Neural progenitor cell (in vitro differentiated cells): ENCODE results near the gene TIMP2. TPM values are rescaled to one million over a fixed set of nuclear protein-coding genes. Genes with fewer than 3 reads are reported as not detected.

ENCODE experiments used
- DNase-seq: peaks from one replicate; pipeline ENCODE4 v3.0.0-alpha.2; 2016; ENCODE audit warnings: low spot score
- H2AFZ ChIP-seq: fragments of 200-600 bp; sonication (generic); replicated peaks from 2 replicates; pipeline ENCODE4 v1.6.1; 2016; ENCODE audit warnings: antibody characterized with exemption
- H3F3A ChIP-seq: fragments of 200-600 bp; sonication (generic); 2 replicates; pipeline ENCODE4 v1.6.1; 2016; ENCODE audit warnings: antibody characterized with exemption, low read depth
- H3K27ac ChIP-seq: fragments of 200-600 bp; sonication (generic); 2 replicates; pipeline ENCODE4 v1.5.1; 2016; ENCODE audit warnings: mild to moderate bottlenecking
- H3K27me3 ChIP-seq: fragments of 200-600 bp; sonication (generic); 2 replicates; pipeline ENCODE4 v1.6.1; 2016; ENCODE audit warnings: mild to moderate bottlenecking, moderate library complexity
- H3K36me3 ChIP-seq: fragments of 200-600 bp; sonication (generic); 2 replicates; pipeline ENCODE4 v1.5.1; 2016
- H3K4me1 ChIP-seq: fragments of 200-600 bp; sonication (generic); 2 replicates; pipeline ENCODE4 v1.6.1; 2016; ENCODE audit warnings: mixed run types
- H3K4me2 ChIP-seq: fragments of 200-600 bp; sonication (generic); 2 replicates; pipeline ENCODE4 v1.6.1; 2016
- H3K4me3 ChIP-seq: fragments of 200-600 bp; sonication (generic); 2 replicates; pipeline ENCODE4 v1.5.1; 2016
- H3K79me2 ChIP-seq: fragments of 200-600 bp; sonication (generic); 2 replicates; pipeline ENCODE4 v1.6.1; 2016; ENCODE audit warnings: low read depth
- H3K9ac ChIP-seq: fragments of 200-600 bp; sonication (generic); 2 replicates; pipeline ENCODE4 v1.6.1; 2016
- H3K9me3 ChIP-seq: fragments of 200-600 bp; sonication (generic); 2 replicates; pipeline ENCODE4 v1.5.1; 2016; ENCODE audit warnings: low read depth
- H4K20me1 ChIP-seq: fragments of 200-600 bp; sonication (generic); 2 replicates; pipeline ENCODE4 v1.6.1; 2016; ENCODE audit warnings: low read depth
- H3K27ac Mint-ChIP-seq: 3 replicates; pipeline ENCODE4 v1.8.0; 2021; ENCODE audit warnings: mixed read lengths
- H3K27me3 Mint-ChIP-seq: 2 replicates; pipeline ENCODE4 v1.8.0; 2022; ENCODE audit warnings: low read depth, mild to moderate bottlenecking, inconsistent platforms, moderate library complexity, mixed read lengths; ENCODE audit not compliant: insufficient read depth
- H3K36me3 Mint-ChIP-seq: 3 replicates; pipeline ENCODE4 v1.8.0; 2021; ENCODE audit warnings: mixed read lengths
- H3K4me1 Mint-ChIP-seq: 3 replicates; pipeline ENCODE4 v1.8.0; 2021; ENCODE audit warnings: mixed read lengths
- H3K4me3 Mint-ChIP-seq: 3 replicates; pipeline ENCODE4 v1.8.0; 2021; ENCODE audit warnings: mild to moderate bottlenecking, moderate library complexity, mixed read lengths
- H3K9me3 Mint-ChIP-seq: 3 replicates; pipeline ENCODE4 v1.8.0; 2020; ENCODE audit warnings: mixed read lengths
- EZH2 ChIP-seq: fragments of 200-600 bp; sonication (generic); IDR thresholded peaks from 2 replicates; pipeline ENCODE4 v1.6.1; 2017; ENCODE audit warnings: antibody characterized with exemption, mild to moderate bottlenecking, moderate library complexity
- EZH2phosphoT487 ChIP-seq: fragments of 200-600 bp; sonication (generic); IDR thresholded peaks from 2 replicates; pipeline ENCODE4 v1.6.1; 2017; ENCODE audit warnings: antibody characterized with exemption
- total RNA-seq: library from RNA; depleted of rRNA; stranded (reverse); fragments of >200 nt; gene quantifications from 2 replicates; pipeline ENCODE4 v1.2.3, GENCODE V29; 2015; ENCODE audit warnings: low replicate concordance
- TF ChIP-seq, protein P1 (sequence below): fragments of 200-600 bp; sonication (generic); IDR thresholded peaks from 2 replicates; pipeline ENCODE4 v1.5.1; 2017; ENCODE audit warnings: antibody characterized with exemption, mild to moderate bottlenecking

The TIMP2 gene
- total RNA-seq, 1 donor from 2014 or later = 19.8 TPM

DNA sequence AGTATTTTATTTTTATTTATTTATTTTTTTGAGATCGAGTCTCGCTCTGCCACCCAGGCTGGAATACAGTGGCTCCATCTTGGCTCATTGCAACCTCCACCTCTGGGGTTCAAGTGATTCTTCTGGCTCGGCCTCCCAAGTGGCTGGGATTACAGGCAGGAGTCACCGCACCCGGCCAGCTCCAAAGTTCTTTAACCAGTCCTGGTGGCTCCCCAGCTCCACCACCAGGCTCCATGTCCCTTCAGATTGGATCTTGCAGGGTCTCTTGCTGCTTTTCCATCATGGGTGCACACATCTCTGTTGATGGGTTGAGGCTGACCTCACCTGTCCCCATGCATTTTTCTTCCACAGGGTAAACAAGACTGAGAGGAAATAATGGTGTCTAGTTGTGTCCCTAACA lies 76.2 kb downstream of the TIMP2 start:
- no peaks in the 10 kb centered on the region for H4K20me1 ChIP-seq
- no peaks in the 10 kb centered on the region for H3K9me3 ChIP-seq
- no peaks in the 10 kb centered on the region for H3K79me2 ChIP-seq
- Mint-ChIP-seq H3K4me1 (no peaks in the 10 kb centered on the region), H3K9me3 (no peaks in the 10 kb centered on the region), H3K27me3 (no peaks in the 10 kb centered on the region), H3K36me3 (no peaks in the 10 kb centered on the region), H3K4me3 (no peak overlapping the region), H3K27ac (no peak overlapping the region)
- H3K27ac ChIP-seq = no peak overlapping the region
- H3K27me3 ChIP-seq = no peaks in the 10 kb centered on the region
- H2AFZ ChIP-seq = no peak overlapping the region
- no peaks in the 10 kb centered on the region for H3K4me1 ChIP-seq
- H3K36me3 ChIP-seq = no peaks in the 10 kb centered on the region
- DNase-seq = no peak
- no peak overlapping the region for H3K4me2 ChIP-seq
- H3F3A ChIP-seq = no peaks in the 10 kb centered on the region
- TF ChIP-seq, protein P1, sequence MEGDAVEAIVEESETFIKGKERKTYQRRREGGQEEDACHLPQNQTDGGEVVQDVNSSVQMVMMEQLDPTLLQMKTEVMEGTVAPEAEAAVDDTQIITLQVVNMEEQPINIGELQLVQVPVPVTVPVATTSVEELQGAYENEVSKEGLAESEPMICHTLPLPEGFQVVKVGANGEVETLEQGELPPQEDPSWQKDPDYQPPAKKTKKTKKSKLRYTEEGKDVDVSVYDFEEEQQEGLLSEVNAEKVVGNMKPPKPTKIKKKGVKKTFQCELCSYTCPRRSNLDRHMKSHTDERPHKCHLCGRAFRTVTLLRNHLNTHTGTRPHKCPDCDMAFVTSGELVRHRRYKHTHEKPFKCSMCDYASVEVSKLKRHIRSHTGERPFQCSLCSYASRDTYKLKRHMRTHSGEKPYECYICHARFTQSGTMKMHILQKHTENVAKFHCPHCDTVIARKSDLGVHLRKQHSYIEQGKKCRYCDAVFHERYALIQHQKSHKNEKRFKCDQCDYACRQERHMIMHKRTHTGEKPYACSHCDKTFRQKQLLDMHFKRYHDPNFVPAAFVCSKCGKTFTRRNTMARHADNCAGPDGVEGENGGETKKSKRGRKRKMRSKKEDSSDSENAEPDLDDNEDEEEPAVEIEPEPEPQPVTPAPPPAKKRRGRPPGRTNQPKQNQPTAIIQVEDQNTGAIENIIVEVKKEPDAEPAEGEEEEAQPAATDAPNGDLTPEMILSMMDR = no peak
- TF ChIP-seq EZH2phosphoT487 (no peak), EZH2 (no peak)
- no peak overlapping the region for H3K4me3 ChIP-seq
- no peak overlapping the region for H3K9ac ChIP-seq

DNA sequence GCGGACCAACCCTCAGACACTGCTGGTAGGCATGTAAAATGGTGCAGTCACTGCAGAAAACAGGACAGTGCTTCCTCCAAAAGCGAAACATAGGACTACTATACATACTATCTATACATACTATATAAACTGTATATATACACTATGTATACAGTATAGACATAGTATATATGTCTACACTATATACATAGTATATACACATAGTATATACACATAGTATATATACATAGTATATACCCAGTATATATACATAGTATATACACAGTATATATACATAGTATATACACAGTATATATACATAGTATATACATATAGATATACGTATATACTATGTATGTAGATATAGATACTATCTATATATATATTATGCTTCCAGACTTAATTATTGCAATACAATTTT lies 78.1 kb downstream of the TIMP2 start:
- Histone ChIP-seq H3K27ac (no peak overlapping the region), H3K4me2 (no peak overlapping the region), H3K27me3 (no peaks in the 10 kb centered on the region), H3K4me1 (no peaks in the 10 kb centered on the region), H3F3A (no peaks in the 10 kb centered on the region), H3K36me3 (no peaks in the 10 kb centered on the region), H3K9ac (no peak overlapping the region), H3K79me2 (no peaks in the 10 kb centered on the region), H3K9me3 (no peaks in the 10 kb centered on the region), H2AFZ (no peak overlapping the region), H3K4me3 (no peak overlapping the region), H4K20me1 (no peaks in the 10 kb centered on the region)
- H3K4me3 Mint-ChIP-seq = no peak overlapping the region
- H3K9me3 Mint-ChIP-seq = no peaks in the 10 kb centered on the region
- no peaks in the 10 kb centered on the region for H3K36me3 Mint-ChIP-seq
- no peaks in the 10 kb centered on the region for H3K4me1 Mint-ChIP-seq
- no peaks in the 10 kb centered on the region for H3K27me3 Mint-ChIP-seq
- no peak overlapping the region for H3K27ac Mint-ChIP-seq
- TF ChIP-seq, protein P1 = no peak
- no peak for TF ChIP-seq EZH2
- TF ChIP-seq EZH2phosphoT487 = no peak
- no peak for DNase-seq

DNA sequence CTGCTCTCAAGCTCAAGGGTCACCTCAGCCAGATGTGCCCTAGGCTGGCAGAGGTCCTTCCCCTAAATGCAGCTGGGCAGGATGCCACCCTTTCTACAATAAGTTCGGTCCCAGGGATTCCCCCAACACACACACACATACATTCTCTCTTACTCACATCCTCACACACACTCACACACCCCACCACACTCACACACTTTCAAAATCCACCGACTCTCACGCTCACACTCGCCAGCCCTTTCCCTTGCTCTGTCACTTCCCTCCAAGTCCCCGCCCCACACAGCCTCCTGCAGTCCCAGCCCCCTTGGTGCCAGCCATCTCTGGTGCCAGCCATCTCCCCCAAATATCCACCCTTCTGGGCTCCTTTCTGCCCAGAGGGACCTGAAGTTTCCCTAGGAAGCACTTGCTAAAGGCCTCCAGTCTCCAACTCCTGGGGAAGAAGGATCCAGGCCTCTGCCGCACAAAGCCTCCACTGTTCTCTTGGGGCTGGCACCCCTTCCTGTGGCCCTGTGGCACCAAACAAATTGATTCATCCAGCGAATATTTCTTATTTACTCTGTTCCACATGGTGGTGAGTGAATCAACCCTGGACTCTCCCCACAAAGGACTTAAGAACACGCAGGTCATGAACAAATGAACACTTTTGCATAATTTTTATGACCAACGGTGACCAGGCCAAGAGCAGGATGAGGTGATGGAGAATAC lies 80.7 kb downstream of the TIMP2 start:
- no peak overlapping the region for H3K4me3 ChIP-seq
- no peak overlapping the region for H2AFZ ChIP-seq
- H3K4me1 ChIP-seq = peaks cover 2% of the 10 kb centered on the region
- H3K27me3 Mint-ChIP-seq = peaks cover 2% of the 10 kb centered on the region
- H3K4me3 Mint-ChIP-seq = no peak overlapping the region
- TF ChIP-seq EZH2 (no peak), EZH2phosphoT487 (no peak)
- TF ChIP-seq, protein P1 = no peak
- H4K20me1 ChIP-seq = peaks cover 5% of the 10 kb centered on the region
- no peak for DNase-seq
- H3K9me3 Mint-ChIP-seq = no peaks in the 10 kb centered on the region
- no peaks in the 10 kb centered on the region for H3K36me3 Mint-ChIP-seq
- H3K79me2 ChIP-seq = peaks cover 9% of the 10 kb centered on the region
- H3K36me3 ChIP-seq = no peaks in the 10 kb centered on the region
- no peak overlapping the region for H3K9ac ChIP-seq
- H3K27me3 ChIP-seq = no peaks in the 10 kb centered on the region
- H3K4me2 ChIP-seq = no peak overlapping the region
- H3F3A ChIP-seq = peaks cover 12% of the 10 kb centered on the region
- no peak overlapping the region for H3K27ac Mint-ChIP-seq
- H3K4me1 Mint-ChIP-seq = peaks cover 9% of the 10 kb centered on the region
- H3K9me3 ChIP-seq = no peaks in the 10 kb centered on the region
- H3K27ac ChIP-seq = no peak overlapping the region
